Stimulated activated CD4-positive, alpha-beta T cell treated with anti-CD3 and anti-CD28 coated beads, TNF-alpha, amount 100 ng/mL, for 1 hour (primary cell): ENCODE results near the gene GABRA4.

Source experiments
- DNase-seq, 3 donors: peaks; one replicate each; pipeline ENCODE4 v3.0.0-alpha.2; 2020; ENCODE audit warnings: low read depth in 3 of 3, low spot score in 1 of 3

GABRA4 gene

GRCh38 chr4:46979726-46980125 is 13.7 kb downstream of the GABRA4 start:
- DNase-seq, result no peak

GRCh38 chr4:46979283-46979682 is 14.1 kb downstream of the GABRA4 start:
- no peak for DNase-seq

GRCh38 chr4:46977245-46977644 is 16.1 kb downstream of the GABRA4 start:
- no peak for DNase-seq

- no peak for DNase-seq
Measured at GRCh38 chr4:46975812-46976553, 17.4 kb downstream of the GABRA4 start.

- no peak for DNase-seq
Measured at GRCh38 chr4:46974891-46975543, 18.4 kb downstream of the GABRA4 start.

- no peak for DNase-seq
Measured at GRCh38 chr4:46968847-46969246, 24.5 kb downstream of the GABRA4 start.

GRCh38 chr4:46967631-46968030 is 25.8 kb downstream of the GABRA4 start:
- DNase-seq, result no peak

- no peak for DNase-seq
Measured at GRCh38 chr4:46958742-46959488, 34.5 kb downstream of the GABRA4 start.

GRCh38 chr4:46956451-46956850 is 36.9 kb downstream of the GABRA4 start:
- DNase-seq, result no peak

- DNase-seq, result no peak
Measured at GRCh38 chr4:46955601-46956000, 37.8 kb downstream of the GABRA4 start.

GRCh38 chr4:46954643-46955042 is 38.7 kb downstream of the GABRA4 start:
- no peak for DNase-seq

- no peak for DNase-seq
Measured at GRCh38 chr4:46953564-46953963, 39.8 kb downstream of the GABRA4 start.

- no peak for DNase-seq
Measured at GRCh38 chr4:46952451-46952850, 40.9 kb downstream of the GABRA4 start.

GRCh38 chr4:46950826-46951225 is 42.6 kb downstream of the GABRA4 start:
- no peak for DNase-seq

- no peak for DNase-seq
Measured at GRCh38 chr4:46949822-46950221, 43.6 kb downstream of the GABRA4 start.

- DNase-seq, result no peak
Measured at GRCh38 chr4:46947541-46947940, 45.8 kb downstream of the GABRA4 start.

GRCh38 chr4:46946919-46947536 is 46.4 kb downstream of the GABRA4 start:
- DNase-seq, result no peak

- DNase-seq, result no peak
Measured at GRCh38 chr4:46945062-46945461, 48.3 kb downstream of the GABRA4 start.

GRCh38 chr4:46944345-46944744 is 49.0 kb downstream of the GABRA4 start:
- DNase-seq, result no peak

GRCh38 chr4:46937493-46937892 is 55.9 kb downstream of the GABRA4 start:
- DNase-seq, result no peak

- no peak for DNase-seq
Measured at GRCh38 chr4:46934726-46935125, 58.7 kb downstream of the GABRA4 start.

GRCh38 chr4:46933686-46934085 is 59.7 kb downstream of the GABRA4 start:
- DNase-seq, result no peak
